MV-4-11 (cell line): ENCODE data around the gene SEZ6.

ENCODE experiments used
- DNase-seq: peaks from one replicate; lab custom pipeline; 2025; lab: John Stamatoyannopoulos, UW

Gene SEZ6

DNA sequence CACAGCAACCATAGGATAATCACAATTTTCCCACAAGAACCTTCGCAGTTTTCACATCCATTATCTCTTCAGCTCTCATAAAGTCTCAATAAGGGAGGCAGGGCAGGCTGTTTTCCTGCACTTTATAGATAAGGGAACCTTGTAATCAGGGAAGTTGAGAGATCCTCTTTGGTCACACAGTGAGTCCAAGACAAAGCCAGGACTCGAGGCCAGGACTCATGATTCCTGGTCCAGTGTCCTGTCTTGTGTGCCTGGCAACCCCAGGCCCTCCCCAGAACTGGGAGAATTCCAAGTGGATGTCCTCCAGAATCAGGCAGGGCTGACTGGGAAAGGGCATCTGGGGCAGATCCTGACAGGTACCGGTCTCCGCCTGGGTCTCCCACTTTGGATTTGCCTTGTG lies 31.4 kb downstream of the SEZ6 start:
- DNase-seq, result no peak

DNA sequence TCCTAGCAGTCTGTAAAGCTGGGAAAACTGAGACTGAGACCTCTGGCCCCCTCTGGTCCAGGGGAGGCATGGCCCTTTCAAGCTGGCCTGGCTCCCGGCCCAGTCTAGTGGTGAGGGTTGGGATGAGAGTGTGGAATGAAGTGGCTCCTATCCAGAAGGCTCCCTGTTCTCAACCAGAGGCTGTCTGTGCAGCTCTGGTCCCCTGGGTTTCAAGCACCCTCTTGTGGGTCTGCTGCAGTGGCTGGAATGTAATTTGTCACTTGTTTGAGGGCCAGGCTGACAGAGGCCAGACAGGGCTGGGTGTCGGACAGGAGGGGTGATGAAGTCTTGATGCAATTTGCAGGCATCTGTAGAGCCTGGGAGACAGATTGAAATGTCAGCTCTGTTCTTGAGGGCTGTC lies 32.4 kb downstream of the SEZ6 start:
- no peak for DNase-seq

DNA sequence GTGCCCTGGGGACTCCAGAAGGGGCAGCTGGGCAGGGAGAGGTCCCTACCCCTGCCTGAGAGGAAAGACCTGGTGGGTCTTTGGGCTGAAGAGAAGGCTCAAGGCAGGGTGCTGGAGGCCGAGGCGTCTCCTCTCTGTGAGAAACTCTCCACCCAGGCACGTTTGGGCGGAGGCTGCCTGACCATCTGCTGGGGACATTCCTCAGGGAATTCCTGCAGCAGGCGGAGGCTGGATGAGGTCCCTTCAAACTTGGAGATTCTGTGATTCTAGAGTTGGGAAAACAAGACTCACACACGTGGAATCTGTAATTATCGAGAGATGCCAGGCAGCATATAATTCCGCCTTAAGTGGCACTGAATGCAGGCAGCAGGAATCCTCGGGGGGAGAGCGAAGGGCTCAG lies 33.4 kb downstream of the SEZ6 start:
- no peak for DNase-seq

DNA sequence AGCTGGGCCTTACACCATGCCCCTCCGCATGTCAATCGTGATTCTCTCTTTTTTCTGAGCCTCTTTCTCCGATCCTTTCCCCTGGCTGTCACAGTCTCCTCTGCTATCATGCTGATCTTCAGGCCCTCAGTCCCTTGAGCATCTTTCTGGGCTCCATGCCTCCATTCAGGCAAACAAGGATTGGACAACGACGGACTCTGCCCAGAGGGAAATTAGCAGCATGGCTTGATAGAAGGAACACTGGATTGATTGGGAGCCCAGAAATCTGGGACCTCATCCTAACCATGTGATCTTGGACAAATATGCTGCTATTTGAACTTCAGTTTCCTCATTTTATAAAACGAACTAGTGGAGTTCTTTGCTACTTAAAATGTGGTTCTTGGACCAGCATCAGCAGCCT lies 35.0 kb downstream of the SEZ6 start:
- DNase-seq, result no peak

DNA sequence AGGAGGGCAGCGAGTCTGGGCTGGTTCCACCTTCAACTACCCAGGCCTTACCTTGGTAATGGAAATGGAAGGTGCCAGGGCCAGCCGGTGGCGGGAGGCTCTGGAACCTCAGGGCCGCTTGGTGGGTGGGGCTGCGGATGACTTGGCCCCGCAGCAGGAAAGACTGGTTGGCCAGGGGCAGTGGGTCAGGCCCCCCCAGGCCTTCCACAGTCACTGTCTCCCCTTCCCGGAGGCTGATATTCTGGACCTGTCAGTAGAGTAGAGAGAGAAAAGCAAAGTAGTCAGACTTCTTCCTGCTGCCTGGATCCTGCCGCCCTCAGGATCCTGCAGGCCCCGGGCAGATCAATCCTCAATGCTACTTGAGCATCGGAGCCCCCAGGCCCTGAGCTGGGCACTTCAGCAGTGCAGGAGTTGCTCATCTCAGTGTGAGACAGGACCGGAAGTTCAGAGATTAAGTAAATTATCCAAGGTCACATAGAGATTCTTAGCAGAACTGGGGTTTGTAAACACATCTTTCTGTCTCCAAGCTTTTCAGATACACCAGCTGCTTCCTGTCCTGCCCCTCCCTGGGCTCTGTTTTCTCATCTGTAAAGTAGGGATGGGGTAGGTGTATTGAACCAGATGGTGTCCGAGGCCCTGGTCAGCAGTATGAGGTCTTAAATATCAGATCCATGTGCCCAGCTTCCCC lies 36.0 kb downstream of the SEZ6 start:
- DNase-seq, result no peak

DNA sequence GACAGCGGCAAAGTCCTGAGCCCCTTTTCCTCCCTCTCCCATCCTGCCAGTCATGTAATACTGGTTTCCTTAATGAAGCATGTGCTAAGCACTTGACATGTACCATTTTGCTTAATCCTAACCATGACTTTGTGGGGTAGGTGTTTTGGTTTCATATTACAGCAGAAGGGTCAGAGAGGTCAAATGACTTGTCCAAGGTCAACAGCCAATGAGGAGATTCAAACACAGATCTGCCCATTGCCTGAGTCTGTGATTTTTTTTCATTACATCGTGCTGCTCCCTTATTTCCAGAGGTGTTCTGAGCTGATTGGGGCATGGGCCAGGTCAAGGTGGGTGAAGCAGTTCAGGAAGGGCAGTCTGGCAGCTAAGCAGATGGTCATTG lies 36.9 kb downstream of the SEZ6 start:
- no peak for DNase-seq

DNA sequence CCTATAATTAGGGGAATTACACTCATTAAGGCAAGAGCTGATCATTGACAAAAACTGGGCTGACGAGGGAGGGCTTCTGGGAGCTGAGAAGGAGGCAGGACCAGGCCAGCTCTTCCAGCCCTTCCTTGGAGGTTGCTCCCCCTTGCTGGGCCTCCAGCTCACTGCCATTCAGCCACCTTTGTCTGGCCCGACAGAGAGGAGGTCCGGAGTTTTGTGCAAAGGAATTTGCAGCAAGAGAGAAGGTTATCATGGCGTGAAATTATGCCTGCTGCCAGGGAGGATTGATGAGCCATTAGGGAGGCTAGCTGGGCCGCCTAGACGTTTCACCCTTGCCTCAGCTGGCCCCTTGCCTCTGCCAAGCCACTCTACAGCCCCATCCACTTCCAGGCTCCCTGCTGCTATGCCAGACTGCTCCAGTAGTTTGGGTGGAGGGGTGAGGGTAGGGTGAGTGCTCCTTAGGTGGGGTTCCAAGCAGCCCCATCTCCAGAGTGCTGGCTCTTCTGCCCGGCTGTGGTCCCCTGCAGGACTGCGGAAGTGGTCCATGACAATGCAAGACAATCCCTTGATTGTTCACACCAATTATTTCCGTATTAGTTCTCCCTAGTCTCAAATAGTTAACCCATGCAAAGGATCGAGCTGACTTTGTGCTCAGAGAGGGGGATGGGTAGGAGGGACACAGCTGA lies 37.5 kb downstream of the SEZ6 start:
- no peak for DNase-seq

DNA sequence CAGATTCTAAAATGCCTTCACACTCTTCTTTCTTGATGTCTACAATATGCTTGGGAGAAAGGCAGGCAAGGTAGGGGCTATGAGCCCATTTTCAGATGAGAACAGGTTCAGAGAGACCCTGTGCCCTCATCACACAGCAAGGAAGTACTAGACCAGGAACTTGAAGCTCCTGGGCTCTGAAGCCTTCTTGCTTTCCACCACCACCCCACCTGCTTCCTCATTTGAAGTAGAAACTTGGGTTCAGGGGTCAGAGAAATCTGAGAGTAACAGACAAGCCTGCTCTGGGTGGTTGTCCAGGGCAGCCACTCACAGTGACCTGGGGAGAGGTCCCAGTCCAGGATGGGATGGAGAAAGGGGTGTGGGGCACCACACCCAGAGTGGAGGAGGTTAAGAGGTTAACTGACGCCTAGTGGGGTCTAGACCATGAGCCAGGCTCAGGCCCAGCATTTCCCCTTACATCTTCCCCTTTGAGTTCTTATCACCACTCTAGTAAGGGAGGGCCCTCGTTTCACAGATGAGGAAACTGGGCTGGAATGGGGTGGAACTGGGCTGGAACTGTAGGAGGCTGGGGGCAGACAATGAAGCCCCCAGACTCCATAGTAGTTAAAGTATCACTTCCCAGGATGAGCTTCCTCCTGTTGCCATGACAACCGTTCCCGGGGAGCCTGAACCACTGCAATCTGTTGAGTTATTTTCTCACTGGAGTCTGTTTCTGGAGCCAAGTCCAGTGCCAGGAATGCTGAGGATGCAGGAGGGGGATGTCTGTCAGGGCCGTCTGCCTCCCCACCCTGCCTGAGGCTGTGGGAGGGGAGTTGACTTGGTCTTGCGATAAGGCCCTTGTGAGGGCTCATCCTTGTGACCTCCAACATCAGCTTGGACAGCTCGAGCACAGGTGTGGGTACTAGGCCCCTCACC lies 38.4 kb downstream of the SEZ6 start:
- DNase-seq, result peak; percentile 70

DNA sequence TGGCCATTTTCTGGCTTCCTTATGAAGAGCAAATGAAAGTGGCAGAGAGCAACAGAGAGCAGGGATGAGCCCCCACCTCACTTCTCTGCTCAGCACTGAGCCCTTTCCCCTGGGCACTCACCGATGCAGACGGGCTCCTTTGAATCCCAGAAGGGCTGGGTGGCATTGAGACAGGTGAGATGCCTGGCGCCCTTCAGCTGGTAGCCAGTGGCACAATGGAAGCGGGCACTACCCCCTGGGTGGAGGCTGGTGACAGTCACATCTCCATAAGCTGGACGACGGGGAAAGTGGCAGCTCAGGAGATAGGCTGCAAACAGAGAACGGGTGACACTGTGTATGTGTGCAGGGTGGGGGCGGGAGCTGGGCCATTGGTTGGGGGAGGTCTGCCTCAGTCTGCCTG lies 42.0 kb downstream of the SEZ6 start:
- no peak for DNase-seq

DNA sequence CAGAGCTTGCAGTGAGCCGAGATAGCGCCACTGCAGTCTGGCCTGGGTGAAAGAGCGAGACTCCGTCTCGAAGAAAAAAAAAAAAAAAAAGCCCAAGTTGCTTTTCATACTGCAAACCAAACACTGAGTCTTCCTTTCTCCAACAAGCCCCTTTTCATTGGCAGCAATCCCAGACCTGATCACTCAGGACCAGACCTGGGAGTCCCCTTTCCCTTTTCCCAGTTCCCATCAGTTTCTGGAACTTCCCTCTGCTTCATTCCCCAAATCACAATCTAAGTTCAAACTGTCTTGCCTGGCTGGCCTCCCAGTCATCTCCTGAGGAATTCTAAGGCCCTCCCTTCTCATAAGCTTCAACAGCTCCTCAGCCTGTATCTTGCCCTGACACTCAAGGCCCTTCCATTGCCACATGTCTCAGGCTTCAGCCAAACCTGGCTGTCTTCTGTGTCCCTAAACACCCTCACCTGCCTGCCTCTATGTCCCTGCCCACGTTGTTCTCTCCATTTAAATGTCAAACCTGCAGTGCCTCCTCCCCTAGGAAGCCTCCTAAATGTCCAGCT lies 42.7 kb downstream of the SEZ6 start:
- no peak for DNase-seq

DNA sequence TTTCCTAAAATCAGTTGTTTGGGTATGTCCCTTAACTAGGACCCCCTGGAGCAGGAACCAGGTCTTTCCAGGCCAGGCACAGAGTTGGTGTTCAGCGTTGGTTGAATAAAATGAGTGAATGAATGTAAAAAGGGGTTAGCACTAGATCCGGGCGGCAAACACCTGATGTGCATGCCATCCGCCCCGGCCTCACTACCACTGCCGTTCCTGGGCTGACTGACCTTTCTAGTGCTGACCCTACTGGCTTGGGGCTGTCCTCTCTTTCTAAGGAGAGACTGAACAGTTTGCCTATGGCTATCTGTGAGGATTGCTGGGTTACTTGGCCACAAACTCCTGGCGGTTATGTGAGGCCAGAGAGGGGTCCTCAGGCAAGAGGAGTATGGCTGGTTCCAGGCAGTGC lies 44.4 kb downstream of the SEZ6 start:
- no peak for DNase-seq

DNA sequence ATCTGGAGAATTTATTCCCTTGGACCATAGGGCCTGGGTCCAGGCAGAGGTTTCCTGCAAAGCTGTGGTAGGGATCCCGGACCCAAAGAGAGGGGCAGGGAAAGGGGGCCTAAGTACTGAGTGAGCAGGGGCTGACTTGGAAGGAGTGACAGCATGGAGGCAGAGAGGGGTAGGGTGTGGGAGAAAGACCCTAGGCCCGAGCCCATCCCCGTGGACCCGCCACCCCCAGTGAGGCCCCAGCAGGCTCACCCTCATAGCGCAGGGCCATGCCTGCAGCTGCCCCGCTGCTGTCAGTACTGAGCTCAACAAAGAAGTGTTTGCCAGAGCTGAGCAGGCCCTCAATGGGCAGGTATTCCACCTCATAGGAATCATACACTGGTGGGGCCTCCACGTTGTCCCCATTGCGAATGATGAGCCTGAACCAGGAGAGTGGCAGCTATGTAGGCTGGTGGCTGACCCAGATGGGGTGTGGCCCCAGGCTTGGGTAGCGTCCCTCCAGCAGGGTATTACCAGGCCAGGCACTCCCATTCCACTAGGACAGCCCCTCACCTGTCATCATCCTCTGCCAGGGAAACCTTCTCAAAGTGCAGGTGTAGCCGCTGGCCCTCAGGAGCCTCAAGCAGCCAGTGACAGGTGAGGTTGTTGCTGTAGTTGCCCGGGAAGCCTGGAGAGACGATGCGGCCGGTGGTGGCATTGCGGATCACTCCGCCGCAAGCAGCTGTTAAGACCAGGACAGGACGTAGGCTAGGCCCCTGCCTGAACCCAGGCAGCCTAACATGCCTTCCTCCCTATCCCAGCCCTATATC lies 45.4 kb downstream of the SEZ6 start:
- no peak for DNase-seq

DNA sequence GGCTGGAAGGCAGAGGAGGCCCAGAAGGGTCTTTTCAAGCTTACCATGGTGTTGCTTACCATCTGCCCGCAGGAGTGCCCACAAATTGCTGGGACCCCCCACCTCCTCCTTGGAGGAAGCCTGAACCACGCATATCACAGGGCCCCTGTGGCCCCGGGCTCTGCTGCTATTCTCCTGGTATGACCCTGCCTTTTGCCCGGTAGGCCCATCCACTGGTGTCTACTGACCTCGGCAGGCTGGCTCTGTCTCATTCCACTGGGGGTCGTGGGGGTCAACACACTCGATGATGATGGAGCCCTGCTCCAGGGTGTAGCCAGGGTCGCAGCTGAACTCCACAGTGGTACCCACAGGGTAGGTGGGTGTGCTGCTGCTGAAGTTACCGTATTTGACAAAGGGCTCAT lies 46.4 kb downstream of the SEZ6 start:
- DNase-seq, result no peak

DNA sequence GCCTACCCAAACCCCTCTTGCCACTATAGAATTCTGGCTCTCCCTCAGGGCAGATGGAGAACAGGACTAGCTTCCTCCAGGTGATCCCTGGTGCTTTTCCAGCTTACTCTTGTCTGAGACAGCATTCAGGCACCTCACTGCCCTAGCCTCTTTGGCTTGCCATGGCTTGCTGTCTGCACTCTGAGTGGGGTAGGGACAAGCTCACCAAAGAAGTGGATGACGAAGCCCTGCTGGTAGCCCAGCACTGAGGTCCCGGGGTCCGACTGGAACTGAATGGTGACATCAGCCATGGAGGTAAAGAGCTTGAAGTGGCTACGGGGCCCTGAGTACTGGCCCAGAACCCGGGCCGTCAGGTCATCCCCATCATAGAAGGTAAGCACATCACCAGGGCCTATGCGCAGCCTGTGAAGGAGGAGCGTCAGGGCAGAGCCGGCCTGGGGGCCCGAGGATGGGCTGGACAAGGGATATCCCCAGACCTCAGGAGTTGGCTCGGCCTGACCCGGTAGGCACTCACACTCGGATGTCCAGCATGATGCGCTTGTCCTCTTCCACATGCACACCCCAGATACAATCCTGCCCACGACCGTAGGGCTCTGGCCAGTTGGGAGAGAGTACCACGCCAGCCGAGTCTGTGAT lies 46.9 kb downstream of the SEZ6 start:
- DNase-seq, result no peak

DNA sequence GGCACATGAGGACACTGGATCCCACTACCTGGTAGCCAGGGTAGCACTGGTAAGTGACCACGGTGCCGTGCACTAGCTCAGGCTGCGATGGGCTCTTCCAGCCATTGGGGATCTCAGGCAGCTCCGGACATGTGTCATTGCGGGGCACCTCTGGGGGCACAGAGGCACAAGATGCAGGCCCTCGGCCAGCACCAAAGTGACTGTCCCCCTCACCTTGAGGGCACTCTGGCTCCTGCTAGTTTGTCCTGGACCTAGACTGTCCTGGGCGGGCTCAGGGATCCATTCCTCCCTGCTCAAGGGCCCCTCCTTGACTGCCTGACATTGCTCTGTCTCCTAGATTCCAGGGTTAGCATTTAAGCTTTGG lies 47.9 kb downstream of the SEZ6 start:
- no peak for DNase-seq

DNA sequence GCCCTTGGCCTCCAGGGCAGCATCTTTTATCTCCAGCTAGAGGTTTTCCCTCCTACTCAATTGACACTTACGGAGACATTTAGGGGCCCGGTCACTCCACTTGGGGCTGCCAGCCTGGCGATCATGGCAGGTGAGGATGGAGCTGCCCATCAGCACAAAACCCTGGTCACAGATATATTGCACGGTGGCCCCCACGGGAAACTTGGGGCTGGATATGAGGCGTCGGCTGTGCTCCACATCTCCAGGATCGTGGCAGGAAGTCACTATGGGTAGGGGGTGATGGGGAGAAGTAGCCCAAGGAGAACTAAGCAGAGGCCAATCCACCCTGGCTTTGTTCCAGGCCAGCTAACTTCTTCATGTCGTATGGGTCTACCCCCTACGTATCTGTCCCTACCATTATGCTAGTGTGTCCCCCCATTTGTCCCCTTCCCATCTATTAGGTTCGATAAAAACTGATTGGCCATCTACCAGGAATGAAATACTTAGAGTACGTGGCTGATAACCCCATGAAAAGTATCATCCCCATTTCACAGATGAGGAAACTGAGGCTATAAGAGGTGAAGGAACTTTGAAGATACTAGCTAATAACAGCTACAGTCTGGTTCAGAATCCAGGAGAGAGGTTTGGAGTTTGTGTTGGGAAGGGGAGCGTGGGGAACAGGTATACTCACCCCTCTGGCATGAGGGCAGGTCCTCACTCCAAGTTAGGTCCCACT lies 48.4 kb downstream of the SEZ6 start:
- no peak for DNase-seq

DNA sequence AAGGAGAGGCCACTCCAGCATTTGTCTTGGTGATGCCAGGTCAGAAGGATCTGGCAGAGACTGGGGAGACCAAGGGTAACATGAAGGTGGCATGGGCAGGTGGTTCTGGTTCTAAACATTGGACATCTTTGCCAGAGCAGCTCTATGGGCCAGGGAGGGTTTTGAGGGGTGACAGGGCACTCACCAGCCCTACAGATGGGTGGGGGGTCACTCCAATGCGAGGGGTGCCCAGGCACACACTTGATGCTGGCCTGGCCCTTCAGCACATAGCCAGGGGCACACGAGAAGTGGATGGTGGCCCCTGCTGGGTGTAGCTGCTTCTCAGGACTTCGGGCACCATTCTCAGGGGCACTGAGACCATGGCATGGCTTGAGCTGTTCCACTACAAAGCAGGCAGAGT lies 49.0 kb downstream of the SEZ6 start:
- DNase-seq, result no peak

DNA sequence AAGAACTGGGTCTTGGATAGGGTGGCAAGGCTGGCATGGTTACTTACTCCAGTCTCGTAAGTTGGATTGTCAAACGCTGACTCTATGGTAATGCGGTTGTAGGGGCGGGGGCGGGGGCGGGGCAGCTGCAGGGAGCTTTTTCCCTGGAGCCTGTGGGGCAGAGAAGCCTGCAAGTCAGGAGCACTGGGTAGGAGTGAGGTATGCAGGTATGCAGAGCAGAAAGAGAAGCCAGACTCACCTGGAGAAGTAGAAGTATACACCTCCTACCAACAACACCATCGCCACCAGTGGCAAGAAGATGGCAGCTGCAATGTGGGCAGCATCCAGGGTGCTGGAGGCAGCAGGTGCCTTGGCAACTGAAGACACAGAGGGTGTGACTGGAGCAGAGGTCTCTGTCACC lies 49.7 kb downstream of the SEZ6 start:
- no peak for DNase-seq

DNA sequence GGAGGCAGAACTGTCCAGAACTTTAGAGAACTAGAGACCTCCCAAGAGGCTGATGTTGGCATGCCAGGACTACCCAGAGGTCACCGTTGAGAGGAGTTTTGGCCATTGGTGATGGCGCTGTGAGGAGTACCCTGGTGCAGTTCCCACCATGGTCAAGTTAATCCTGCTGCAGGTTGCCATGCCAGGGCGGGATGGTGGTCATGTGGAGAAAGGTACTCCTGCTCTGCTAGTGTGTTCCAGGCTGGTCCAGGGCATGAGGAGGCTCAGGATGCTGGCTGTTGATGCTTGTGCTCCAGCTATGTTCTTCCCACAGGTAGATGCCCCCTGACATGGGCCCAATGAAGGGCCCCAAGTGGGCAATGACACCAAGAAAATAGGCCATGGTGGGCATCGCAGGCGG lies 50.4 kb downstream of the SEZ6 start:
- no peak for DNase-seq

DNA sequence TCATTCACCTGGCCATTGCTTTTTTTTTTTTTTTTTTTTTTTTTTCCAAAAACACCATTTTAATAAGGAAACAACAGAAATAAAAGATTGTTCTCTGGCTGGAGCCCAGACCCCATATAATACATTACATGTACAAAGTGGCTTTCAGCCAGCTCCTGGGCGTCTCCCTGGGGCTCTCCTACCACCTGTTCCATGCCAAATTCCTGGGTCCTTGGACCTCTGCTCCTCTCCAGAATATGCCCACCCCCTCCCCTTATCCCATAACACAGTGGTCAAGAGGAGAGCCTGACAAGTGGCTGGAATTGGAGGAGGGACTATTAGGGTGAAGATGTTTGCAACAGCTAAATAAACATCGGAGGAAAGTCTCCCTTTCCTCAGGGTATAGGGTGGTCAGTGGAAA lies 50.9 kb downstream of the SEZ6 start:
- DNase-seq, result no peak
